Measurements from ENCODE around the gene RAB8B. TPM values are rescaled to one million over a fixed set of nuclear protein-coding genes. Genes with fewer than 3 reads are reported as not detected.
A peak's percentile ranks its signal among the peaks of the same experiment; 100 is the strongest.

RAB8B gene
- total and polyA plus RNA-seq, 7 donors, result 2.5 to 18.1 (median 5.4) TPM

DNA sequence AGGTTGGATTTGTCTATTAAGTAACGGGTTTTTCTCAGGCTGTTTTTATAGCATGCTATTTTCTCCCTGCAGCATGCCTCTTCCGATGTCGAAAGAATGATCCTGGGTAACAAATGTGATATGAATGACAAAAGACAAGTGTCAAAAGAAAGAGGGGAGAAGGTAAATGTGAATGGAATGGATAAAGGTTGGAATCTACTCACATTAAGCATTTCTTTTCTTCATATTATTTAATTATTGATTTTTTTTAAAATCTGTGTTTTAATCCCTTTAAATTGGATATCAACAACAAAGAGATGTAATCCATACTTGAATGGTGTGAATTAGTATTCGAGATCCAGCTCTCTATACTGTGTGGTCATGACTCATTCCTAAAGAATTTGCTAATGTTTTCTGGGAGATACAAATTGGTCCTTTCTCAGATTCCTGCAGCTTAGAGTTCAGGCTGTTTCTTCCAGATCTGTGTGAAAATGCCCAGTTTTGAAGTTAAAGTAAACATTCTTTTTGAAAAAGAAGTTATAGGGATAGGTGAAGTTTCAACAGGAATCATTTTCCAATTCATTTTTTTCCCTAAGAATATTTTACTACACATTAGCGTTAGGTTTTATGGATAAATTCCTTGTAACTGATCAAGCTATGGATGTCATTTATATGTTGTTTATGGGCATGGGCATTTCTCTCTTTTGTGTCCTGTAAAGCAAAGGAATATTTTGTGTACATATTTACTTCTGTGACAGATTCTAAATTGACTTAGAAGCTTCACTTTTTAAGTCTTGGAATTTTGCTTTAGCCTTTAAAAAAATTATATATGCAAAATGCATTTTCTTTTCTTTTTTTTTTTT lies 67.2 kb downstream of the RAB8B start:
- Histone ChIP-seq H3K27me3 (ENCODE audit: insufficient read depth in 3 of 3, low read length in 2 of 3) (no peaks in the 10 kb centered on the region), H3K27ac (no peak overlapping the region), H3K4me1 (no peaks in the 10 kb centered on the region), H3K9me3 (no peaks in the 10 kb centered on the region), H3K4me3 (no peak overlapping the region), H3K36me3 (ENCODE audit: insufficient read depth in 1 of 2, low read depth in 1 of 2) (peaks cover 0 to 15% of the 10 kb centered on the region in 2 donors)
- TF ChIP-seq, protein P1, sequence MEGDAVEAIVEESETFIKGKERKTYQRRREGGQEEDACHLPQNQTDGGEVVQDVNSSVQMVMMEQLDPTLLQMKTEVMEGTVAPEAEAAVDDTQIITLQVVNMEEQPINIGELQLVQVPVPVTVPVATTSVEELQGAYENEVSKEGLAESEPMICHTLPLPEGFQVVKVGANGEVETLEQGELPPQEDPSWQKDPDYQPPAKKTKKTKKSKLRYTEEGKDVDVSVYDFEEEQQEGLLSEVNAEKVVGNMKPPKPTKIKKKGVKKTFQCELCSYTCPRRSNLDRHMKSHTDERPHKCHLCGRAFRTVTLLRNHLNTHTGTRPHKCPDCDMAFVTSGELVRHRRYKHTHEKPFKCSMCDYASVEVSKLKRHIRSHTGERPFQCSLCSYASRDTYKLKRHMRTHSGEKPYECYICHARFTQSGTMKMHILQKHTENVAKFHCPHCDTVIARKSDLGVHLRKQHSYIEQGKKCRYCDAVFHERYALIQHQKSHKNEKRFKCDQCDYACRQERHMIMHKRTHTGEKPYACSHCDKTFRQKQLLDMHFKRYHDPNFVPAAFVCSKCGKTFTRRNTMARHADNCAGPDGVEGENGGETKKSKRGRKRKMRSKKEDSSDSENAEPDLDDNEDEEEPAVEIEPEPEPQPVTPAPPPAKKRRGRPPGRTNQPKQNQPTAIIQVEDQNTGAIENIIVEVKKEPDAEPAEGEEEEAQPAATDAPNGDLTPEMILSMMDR (IDR thresholded peaks at IDR 0.05), result no peak
- DNase-seq (no peak), ATAC-seq (no peak)
- WGBS, 3 donors, result 39 to 52% (median 46%) methylated on average over 5 of the region's 5 CpGs
- intact Hi-C loops (cut with DNase I), result no loop called here

DNA sequence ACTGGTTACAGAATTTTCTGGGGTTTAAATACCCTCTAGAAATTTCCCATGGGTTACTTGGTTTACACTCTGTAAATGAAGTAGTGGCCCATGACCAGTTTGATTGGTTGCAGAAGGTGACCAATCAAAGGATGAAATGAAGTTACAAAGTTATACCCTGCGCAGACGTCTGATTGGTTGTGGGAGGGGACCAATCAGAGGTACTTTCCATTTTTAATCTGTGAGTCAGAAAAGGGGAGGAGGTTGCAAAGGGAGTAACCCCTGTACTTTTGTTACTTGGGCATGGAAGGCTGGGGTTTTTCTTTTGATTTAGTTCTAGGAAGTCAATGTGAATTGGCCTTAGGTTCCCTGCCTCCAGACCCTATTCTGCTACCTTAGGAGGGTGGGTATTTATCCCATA lies 69.3 kb downstream of the RAB8B start:
- ATAC-seq, result peak in 2 of 4 donors; percentile 53 to 64
- no peak for DNase-seq
- no peak overlapping the region for H3K4me3 ChIP-seq
- intact Hi-C loops (cut with DNase I), result no loop called here
- H3K36me3 ChIP-seq (ENCODE audit: insufficient read depth in 1 of 2, low read depth in 1 of 2), result peaks cover 0 to 30% of the 10 kb centered on the region in 2 donors
- H3K4me1 ChIP-seq, result no peaks in the 10 kb centered on the region
- H3K9me3 ChIP-seq, result no peaks in the 10 kb centered on the region
- H3K27ac ChIP-seq, result no peak overlapping the region
- no peaks in the 10 kb centered on the region for H3K27me3 ChIP-seq (ENCODE audit: insufficient read depth in 3 of 3, low read length in 2 of 3)
- TF ChIP-seq, protein P1 (IDR thresholded peaks at IDR 0.05), result no peak
- WGBS, 3 donors, result 91 to 96% (median 92%) methylated on average over 2 of the region's 2 CpGs

DNA sequence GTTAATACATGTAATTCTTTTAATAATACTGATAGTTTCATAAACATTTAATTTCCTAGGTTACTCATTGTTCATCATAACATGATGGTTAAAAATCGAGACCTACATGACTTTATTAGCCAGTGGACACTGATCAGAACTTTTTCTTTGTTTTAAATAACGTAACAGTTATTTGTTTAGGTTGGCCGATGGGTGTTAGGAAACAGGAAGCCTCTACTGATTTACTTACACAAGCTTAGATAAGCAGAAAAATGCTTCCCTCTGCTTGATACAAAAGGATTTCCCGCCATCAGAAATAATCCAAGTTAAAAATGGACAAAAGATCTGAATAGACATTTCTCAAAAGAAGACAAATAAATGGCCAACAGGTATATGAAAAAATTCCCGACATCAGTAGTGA lies 71.4 kb downstream of the RAB8B start:
- Histone ChIP-seq H3K36me3 (ENCODE audit: insufficient read depth in 1 of 2, low read depth in 1 of 2) (peaks cover 0 to 42% of the 10 kb centered on the region in 2 donors), H3K27ac (no peak overlapping the region), H3K9me3 (no peaks in the 10 kb centered on the region), H3K4me3 (no peak overlapping the region), H3K27me3 (ENCODE audit: insufficient read depth in 3 of 3, low read length in 2 of 3) (no peaks in the 10 kb centered on the region), H3K4me1 (no peaks in the 10 kb centered on the region)
- intact Hi-C loops (cut with DNase I), result no loop called here
- WGBS, 3 donors, result 78 to 87% (median 83%) methylated on average over 5 of the region's 5 CpGs
- no peak for DNase-seq
- ATAC-seq, result no peak
- TF ChIP-seq, protein P1 (IDR thresholded peaks at IDR 0.05), result no peak

DNA sequence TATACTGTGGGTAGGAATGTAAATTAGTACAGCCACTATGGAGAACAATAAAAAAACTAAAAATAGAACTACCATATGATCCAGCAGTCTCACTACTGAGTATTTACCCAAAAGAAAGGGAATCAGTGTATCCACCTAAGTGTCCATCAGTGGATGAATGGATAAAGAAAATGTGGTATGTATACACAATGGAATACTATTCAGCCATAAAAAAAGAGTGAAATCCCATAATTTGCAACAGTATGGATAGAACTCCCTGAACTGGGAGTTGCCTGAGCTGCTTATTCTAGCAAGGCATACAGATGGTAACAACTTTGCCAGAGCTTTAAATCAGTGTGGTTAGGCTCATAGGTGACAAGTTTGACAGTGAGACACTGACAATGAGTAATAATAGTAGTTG lies 71.9 kb downstream of the RAB8B start:
- Histone ChIP-seq H3K4me1 (no peaks in the 10 kb centered on the region), H3K9me3 (no peaks in the 10 kb centered on the region), H3K27ac (no peak overlapping the region), H3K36me3 (ENCODE audit: insufficient read depth in 1 of 2, low read depth in 1 of 2) (peaks cover 0 to 45% of the 10 kb centered on the region in 2 donors), H3K4me3 (no peak overlapping the region), H3K27me3 (ENCODE audit: insufficient read depth in 3 of 3, low read length in 2 of 3) (no peaks in the 10 kb centered on the region)
- intact Hi-C loops (cut with DNase I), result no loop called here
- DNase-seq, result no peak
- no peak for ATAC-seq
- TF ChIP-seq, protein P1 (IDR thresholded peaks at IDR 0.05), result no peak

Data from psoas muscle (tissue), 8 donors.